Posterior vena cava (tissue), 2 donors: Measurements from ENCODE around the gene WDR17. TPM values are rescaled to one million over a fixed set of nuclear protein-coding genes. Genes with fewer than 3 reads are reported as not detected.

Experiments used
- DNase-seq: peaks from one replicate; pipeline ENCODE4 v3.0.0-alpha.2; 2020; ENCODE audit warnings: low spot score
- intact Hi-C, 2 donors: fragments of 100-400 bp; cut with DNase I; formaldehyde crosslinking; loops; one replicate each; pipeline versions ENCODE4 v1.14.1 to v1.14.2; 2022 to 2023
- total RNA-seq, 2 donors: library from RNA; stranded (reverse); fragmentation: NEBNext Ultra II Directional; extraction: Animal tissue kit (Norgen Biotek cat#: 25700); gene quantifications; one replicate each; pipeline ENCODE4 v1.2.1, GENCODE V29; 2021
- donor health status: DM: yes; HTN: yes; CAD: no.
- donor health status: DM: yes; HTN: yes; CAD: no.

Gene WDR17
- total RNA-seq, 2 donors from 2014 or later: 2.5 to 3.0 TPM

- no peak for DNase-seq
- intact Hi-C loops: no loop called here
Observed at GRCh38 chr4:176226736-176227135, 161.1 kb downstream of the WDR17 start.

- no peak for DNase-seq
- intact Hi-C loops: no loop called here
Observed at GRCh38 chr4:176229645-176230044, 164.0 kb downstream of the WDR17 start.

Other genes starting within 250 kb of the WDR17 start
- under 1 TPM in 1 of 2 donors, not detected in 1; 0.76 TPM for gene SPATA4, start 129.7 kb downstream of the WDR17 start, total RNA-seq
- 1 to 10 TPM in 1 of 2 donors, under 1 TPM in 1; 0.46 to 2.5 TPM for gene ASB5, start 203.4 kb downstream of the WDR17 start, total RNA-seq